Vagina (tissue), 2 donors: Measurements from ENCODE around the gene ZNF503.

Experiments used
- CTCF ChIP-seq, 3 experiments: fragments of 450-650 bp in 2 of 3; fragments of 200-600 bp in 1 of 3; sonication (generic) in 1 of 3; IDR thresholded peaks; one replicate each; pipeline ENCODE4 v1.5.1; 2017 to 2019; ENCODE audit warnings: antibody characterized with exemption in 3 of 3, mild to moderate bottlenecking in 2 of 3, moderate library complexity in 2 of 3
- POLR2AphosphoS5 ChIP-seq, 2 donors: sonication (generic); formaldehyde crosslinking; IDR thresholded peaks; one replicate each; pipeline ENCODE4 v1.9.0; 2017; ENCODE audit warnings: antibody characterized with exemption in 2 of 2, mild to moderate bottlenecking in 2 of 2, low read depth in 1 of 2; ENCODE audit not compliant: insufficient read depth in 1 of 2

DNA sequence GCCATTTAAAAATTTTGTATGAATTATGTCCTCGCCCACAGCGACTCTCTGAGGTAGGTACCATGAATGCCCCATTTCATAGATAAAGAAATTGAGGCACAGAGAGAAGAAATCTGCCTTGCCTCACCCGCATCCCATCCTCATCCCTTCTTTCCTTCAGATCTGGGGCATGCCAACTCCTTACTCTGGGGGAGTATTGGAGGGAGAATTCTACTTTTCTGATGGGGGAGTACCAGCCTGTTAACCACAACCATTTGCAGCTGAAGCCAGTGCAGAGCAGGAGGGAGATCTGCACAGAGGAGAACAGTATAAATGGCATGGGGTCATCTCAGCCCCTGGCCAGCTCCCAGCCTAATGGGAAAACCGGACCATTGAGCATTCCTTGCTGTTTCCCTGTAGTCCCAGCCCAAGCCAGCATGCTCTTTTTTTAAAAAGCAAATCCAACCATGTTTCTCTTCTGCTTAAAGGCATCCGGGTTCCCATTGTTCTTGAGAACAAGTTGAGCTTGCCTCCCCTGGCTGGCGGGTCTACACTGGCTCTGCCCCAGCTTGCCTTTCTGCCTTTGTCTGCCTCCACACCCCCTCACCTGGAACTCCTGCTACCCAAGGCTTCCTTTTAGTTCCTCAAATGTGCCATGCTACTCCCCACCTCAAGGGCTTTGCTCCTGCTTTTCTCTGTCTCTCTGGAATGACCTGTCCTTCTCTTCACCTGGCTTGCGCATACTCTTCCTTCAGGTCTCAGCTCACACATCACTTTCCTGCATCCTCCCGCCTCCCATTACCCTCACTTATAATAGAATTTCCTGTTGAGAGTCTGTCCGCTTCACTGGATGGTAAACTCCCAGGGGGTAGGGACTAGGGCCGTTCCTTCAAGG lies 8.8 kb upstream of the ZNF503 start:
- TF ChIP-seq CTCF (IDR thresholded peaks at IDR 0.05) = peak in 1 of 3 experiments; percentile 4
- peak in 1 of 2 donors; percentile 30 for TF ChIP-seq POLR2AphosphoS5 (IDR thresholded peaks at IDR 0.05; ENCODE audit: insufficient read depth in 1 of 2, low read depth in 1 of 2)
